HG02943 (cell line): ENCODE results near the gene SLC6A1.

Experiments
- ATAC-seq: cut with Tn5 transposase; IDR thresholded peaks from one replicate; pipeline ENCODE4 v1.9.1; 2021; ENCODE audit warnings: mild to moderate bottlenecking, low read depth, moderate library complexity; ENCODE audit not compliant: unreplicated experiment

Gene SLC6A1

GRCh38 chr3:11015369-11015768, 22.8 kb downstream of the SLC6A1 start:
- ATAC-seq: no peak

- ATAC-seq: no peak
Measured at GRCh38 chr3:11016727-11017126, 24.2 kb downstream of the SLC6A1 start.

- no peak for ATAC-seq
Measured at GRCh38 chr3:11019116-11019819, 26.7 kb downstream of the SLC6A1 start.

GRCh38 chr3:11020764-11021163, 28.2 kb downstream of the SLC6A1 start:
- ATAC-seq: no peak

GRCh38 chr3:11021611-11022011, 29.1 kb downstream of the SLC6A1 start:
- no peak for ATAC-seq

GRCh38 chr3:11022115-11022514, 29.6 kb downstream of the SLC6A1 start:
- no peak for ATAC-seq

GRCh38 chr3:11024181-11024580, 31.6 kb downstream of the SLC6A1 start:
- ATAC-seq: no peak

GRCh38 chr3:11029948-11030347, 37.4 kb downstream of the SLC6A1 start:
- ATAC-seq: no peak

GRCh38 chr3:11033871-11034270, 41.3 kb downstream of the SLC6A1 start:
- no peak for ATAC-seq

- no peak for ATAC-seq
Measured at GRCh38 chr3:11034309-11034985, 41.9 kb downstream of the SLC6A1 start.

GRCh38 chr3:11035757-11036505, 43.4 kb downstream of the SLC6A1 start:
- ATAC-seq: no peak

- ATAC-seq: no peak
Measured at GRCh38 chr3:11037241-11037873, 44.8 kb downstream of the SLC6A1 start.

- ATAC-seq: no peak
Measured at GRCh38 chr3:11037976-11038375, 45.4 kb downstream of the SLC6A1 start.

- ATAC-seq: no peak
Measured at GRCh38 chr3:11045536-11045935, 53.0 kb downstream of the SLC6A1 start.

GRCh38 chr3:11047500-11047899, 55.0 kb downstream of the SLC6A1 start:
- ATAC-seq: no peak

GRCh38 chr3:11050666-11051323, 58.2 kb downstream of the SLC6A1 start:
- no peak for ATAC-seq

GRCh38 chr3:11053926-11054503, 61.5 kb downstream of the SLC6A1 start:
- ATAC-seq: no peak

GRCh38 chr3:11054739-11055438, 62.3 kb downstream of the SLC6A1 start:
- no peak for ATAC-seq

- ATAC-seq: no peak
Measured at GRCh38 chr3:11055496-11055895, 62.9 kb downstream of the SLC6A1 start.
